BJ (cell line): ENCODE data around the gene PHAF1. TPM values are rescaled to one million over a fixed set of nuclear protein-coding genes. Genes with fewer than 3 reads are reported as not detected.

Source experiments
- CTCF ChIA-PET: fragments of 350-600 bp; formaldehyde crosslinking; extraction: SDS; loops from one replicate; lab custom pipeline; 2021; ENCODE audit warnings: antibody characterized with exemption, inconsistent platforms; lab: Yijun Ruan, JAX
- POLR2A ChIA-PET: fragments of 300-600 bp; sonication (Branson Sonifier 250); formaldehyde crosslinking; extraction: SDS; loops from one replicate; lab custom pipeline; 2021; ENCODE audit warnings: antibody characterized with exemption; lab: Charles Lee
- DNase-seq: peaks from one replicate; pipeline ENCODE4 v3.0.0-alpha.2; 2011; ENCODE audit warnings: low read depth
- H3K27me3 ChIP-seq: 2 replicates; pipeline ENCODE4 v1.6.0; 2011; ENCODE audit warnings: low read length; ENCODE audit not compliant: control insufficient read depth, insufficient read depth
- H3K36me3 ChIP-seq: 2 replicates; pipeline ENCODE4 v1.5.1; 2011; ENCODE audit warnings: low read length; ENCODE audit not compliant: control insufficient read depth, insufficient read depth
- H3K4me3 ChIP-seq: 2 replicates; pipeline ENCODE4 v1.5.1; 2011; ENCODE audit warnings: low read depth, mild to moderate bottlenecking, control low read depth, low read length
- CTCF ChIP-seq: IDR thresholded peaks from 2 replicates; pipeline ENCODE4 v1.5.1; 2011; ENCODE audit warnings: low read depth, mild to moderate bottlenecking, control low read depth, inconsistent platforms, low read length, moderate library complexity; ENCODE audit not compliant: insufficient read depth
- polyA plus RNA-seq: library from polyadenylated mRNA; depleted of rRNA; stranded (reverse); fragments of >200 nt; gene quantifications from 2 replicates; pipeline ENCODE4 v1.2.3, GENCODE V29; 2011; rRNA removed

The PHAF1 gene
- polyA plus RNA-seq, 1 experiment: 27.7 TPM

DNA sequence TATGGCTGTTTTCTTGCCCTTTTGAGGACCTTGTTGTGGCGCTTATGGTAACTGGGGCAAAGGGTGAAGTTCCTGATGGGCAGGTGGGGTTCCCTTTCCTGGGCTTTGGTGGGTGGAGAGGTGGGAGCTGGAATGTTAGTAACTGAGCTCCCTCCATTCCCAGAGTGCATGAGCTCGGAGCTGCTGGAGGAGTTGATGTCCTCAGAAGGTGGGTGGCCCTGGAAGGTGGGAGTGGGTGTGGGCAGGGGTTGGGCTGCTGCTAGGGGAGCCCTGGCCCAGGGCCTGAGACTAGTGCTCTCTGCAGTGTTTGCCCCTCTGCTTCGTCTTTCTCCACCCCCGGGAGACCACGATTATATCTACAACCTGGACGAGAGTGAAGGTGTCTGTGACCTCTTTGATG is 88.0 kb downstream of the PHAF1 start:
- POLR2A ChIA-PET: no interaction called here

More for the DNA sequence above, 88.0 kb downstream of the PHAF1 start:
- CTCF ChIA-PET: interaction anchor here (0.8 to 2.9 kb wide), 11 partner anchors 10 to 244 kb away, joined by 3 to 10 read pairs (median 4); partner anchors contain the start of gene FHOD1
- no peak for DNase-seq
- Histone ChIP-seq H3K4me3 (no peak overlapping the region), H3K27me3 (no peaks in the 10 kb centered on the region), H3K36me3 (peaks cover 37% of the 10 kb centered on the region)
- TF ChIP-seq CTCF: no peak

Other genes with a start within 250 kb of the PHAF1 start
- 8.1 and 10.3 TPM in 2 replicates for gene PDP2, start 229.4 kb upstream of the PHAF1 start, polyA plus RNA-seq
- not detected in 2 replicates for gene CDH16, start 191.1 kb upstream of the PHAF1 start, polyA plus RNA-seq
- 1.8 and 3.8 TPM in 2 replicates for gene RRAD, start 184.4 kb upstream of the PHAF1 start, polyA plus RNA-seq
- gene CIAO2B, start 175.5 kb upstream of the PHAF1 start, polyA plus RNA-seq: 155 and 171 TPM in 2 replicates
- 23.8 and 33.3 TPM in 2 replicates for gene CES2, start 174.4 kb upstream of the PHAF1 start, polyA plus RNA-seq
- gene CES3, start 148.7 kb upstream of the PHAF1 start, polyA plus RNA-seq: 0.07 and 0.13 TPM in 2 replicates
- gene CES4A, start 121.4 kb upstream of the PHAF1 start, polyA plus RNA-seq: 3.6 and 4.5 TPM in 2 replicates
- gene CBFB, start 80.8 kb upstream of the PHAF1 start, polyA plus RNA-seq: 14.7 and 28.4 TPM in 2 replicates
- 25.7 and 34.9 TPM in 2 replicates for gene B3GNT9, start 41.1 kb downstream of the PHAF1 start, polyA plus RNA-seq
- gene TRADD, start 50.0 kb downstream of the PHAF1 start, polyA plus RNA-seq: 11.1 and 18.6 TPM in 2 replicates
- gene FBXL8, start 50.0 kb downstream of the PHAF1 start, polyA plus RNA-seq: 4.1 and 5.7 TPM in 2 replicates
- gene HSF4, start 54.8 kb downstream of the PHAF1 start, polyA plus RNA-seq: 3.2 and 4.1 TPM in 2 replicates
- 12.7 and 14.7 TPM in 2 replicates for gene NOL3, start 60.6 kb downstream of the PHAF1 start, polyA plus RNA-seq
- gene MATCAP1, start 74.0 kb downstream of the PHAF1 start, polyA plus RNA-seq: 8.7 and 13.1 TPM in 2 replicates
- not detected in 2 replicates for gene EXOC3L1, start 80.2 kb downstream of the PHAF1 start, polyA plus RNA-seq
- 49.9 and 83.2 TPM in 2 replicates for gene E2F4, start 82.2 kb downstream of the PHAF1 start, polyA plus RNA-seq
- 0.56 and 0.97 TPM in 2 replicates for gene ELMO3, start 89.2 kb downstream of the PHAF1 start, polyA plus RNA-seq
- gene TMEM208, start 117.2 kb downstream of the PHAF1 start, polyA plus RNA-seq: 64.2 and 79.7 TPM in 2 replicates
- gene FHOD1, start 137.5 kb downstream of the PHAF1 start, polyA plus RNA-seq: 13.2 and 23.0 TPM in 2 replicates
- gene SLC9A5, start 139.0 kb downstream of the PHAF1 start, polyA plus RNA-seq: 2.1 and 2.6 TPM in 2 replicates
- gene PLEKHG4, start 169.6 kb downstream of the PHAF1 start, polyA plus RNA-seq: 12.1 and 25.2 TPM in 2 replicates
- gene KCTD19, start 216.8 kb downstream of the PHAF1 start, polyA plus RNA-seq: 0.06 TPM in 1 of 2 replicates, not detected in the other
- gene LRRC36, start 216.9 kb downstream of the PHAF1 start, polyA plus RNA-seq: 0.06 TPM in 1 of 2 replicates, not detected in the other